GM12874 (cell line): Measurements from ENCODE around the gene DKK2.

ENCODE experiments used
- TF ChIP-seq, protein P1 (sequence below): IDR thresholded peaks from 2 replicates; pipeline ENCODE4 v1.5.1; 2011; ENCODE audit warnings: low read depth, mild to moderate bottlenecking, control low read depth, low read length, moderate library complexity; ENCODE audit not compliant: insufficient read depth

DKK2 gene

GRCh38 chr4:107065201-107065600, 29.1 kb upstream of the DKK2 start:
- TF ChIP-seq, protein P1, sequence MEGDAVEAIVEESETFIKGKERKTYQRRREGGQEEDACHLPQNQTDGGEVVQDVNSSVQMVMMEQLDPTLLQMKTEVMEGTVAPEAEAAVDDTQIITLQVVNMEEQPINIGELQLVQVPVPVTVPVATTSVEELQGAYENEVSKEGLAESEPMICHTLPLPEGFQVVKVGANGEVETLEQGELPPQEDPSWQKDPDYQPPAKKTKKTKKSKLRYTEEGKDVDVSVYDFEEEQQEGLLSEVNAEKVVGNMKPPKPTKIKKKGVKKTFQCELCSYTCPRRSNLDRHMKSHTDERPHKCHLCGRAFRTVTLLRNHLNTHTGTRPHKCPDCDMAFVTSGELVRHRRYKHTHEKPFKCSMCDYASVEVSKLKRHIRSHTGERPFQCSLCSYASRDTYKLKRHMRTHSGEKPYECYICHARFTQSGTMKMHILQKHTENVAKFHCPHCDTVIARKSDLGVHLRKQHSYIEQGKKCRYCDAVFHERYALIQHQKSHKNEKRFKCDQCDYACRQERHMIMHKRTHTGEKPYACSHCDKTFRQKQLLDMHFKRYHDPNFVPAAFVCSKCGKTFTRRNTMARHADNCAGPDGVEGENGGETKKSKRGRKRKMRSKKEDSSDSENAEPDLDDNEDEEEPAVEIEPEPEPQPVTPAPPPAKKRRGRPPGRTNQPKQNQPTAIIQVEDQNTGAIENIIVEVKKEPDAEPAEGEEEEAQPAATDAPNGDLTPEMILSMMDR, result no peak

- TF ChIP-seq, protein P1, result no peak
Measured at GRCh38 chr4:107060388-107060787, 24.3 kb upstream of the DKK2 start.

DNA sequence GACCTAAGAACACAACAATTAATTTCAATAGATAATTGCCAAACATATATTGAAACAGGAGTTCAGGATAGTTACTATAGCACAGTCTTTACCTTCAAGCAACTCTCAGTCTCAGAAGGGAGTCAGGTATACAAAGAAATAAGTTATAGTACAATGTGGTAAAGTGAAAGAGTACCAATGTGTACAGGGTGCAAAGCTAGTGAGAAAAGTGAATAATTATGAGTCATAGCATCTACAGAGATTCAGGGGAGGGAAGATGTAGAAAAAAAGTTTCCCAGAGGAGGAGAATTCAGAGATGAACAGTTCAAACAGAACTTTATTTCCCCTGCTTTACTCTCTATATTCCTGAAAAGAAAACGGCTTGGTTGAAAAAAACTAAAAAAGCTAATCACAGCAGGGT, 22.7 kb upstream of the DKK2 start:
- TF ChIP-seq, protein P1, result no peak

GRCh38 chr4:107050525-107051135, 14.5 kb upstream of the DKK2 start:
- TF ChIP-seq, protein P1, result peak; percentile 40; the same call in 1 of the 2 replicates

- TF ChIP-seq, protein P1, result no peak
Measured at GRCh38 chr4:107046261-107046660, 10.1 kb upstream of the DKK2 start.

GRCh38 chr4:107044170-107044569, 8.1 kb upstream of the DKK2 start:
- TF ChIP-seq, protein P1, result no peak

DNA sequence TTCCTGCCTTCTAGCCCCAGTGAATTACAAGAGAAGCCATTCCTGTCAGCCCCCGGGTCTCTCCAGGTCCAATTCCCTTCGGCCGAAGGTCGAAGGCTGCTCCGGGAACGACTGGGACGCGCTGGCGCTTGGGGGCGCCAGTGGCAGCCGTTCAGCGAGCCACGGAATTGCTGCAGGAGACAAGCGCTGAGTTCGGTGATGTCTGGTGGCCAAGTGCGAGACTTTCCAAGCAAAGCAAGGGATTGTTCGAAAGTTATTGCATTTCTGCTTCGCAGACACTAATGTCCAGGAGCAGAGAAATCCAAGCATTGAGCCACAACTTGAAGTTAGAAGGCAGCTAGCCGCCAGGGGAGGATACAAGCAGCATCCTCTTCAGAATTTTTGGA, 1.1 kb upstream of the DKK2 start:
- TF ChIP-seq, protein P1, result peak; percentile 37
